Stimulated activated CD4-positive, alpha-beta T cell treated with anti-CD3 and anti-CD28 coated beads, Interleukin-2, amount 100 ng/mL, for 24 hours (primary cell): ENCODE data around the gene KPTN.

ENCODE experiments used
- DNase-seq, 2 donors: peaks; one replicate each; pipeline ENCODE4 v3.0.0-alpha.2; 2020

KPTN gene

GRCh38 chr19:47508721-47509120, 24.7 kb upstream of the KPTN start:
- no peak for DNase-seq

GRCh38 chr19:47507924-47508553, 24.0 kb upstream of the KPTN start:
- no peak for DNase-seq

- no peak for DNase-seq
Observed at GRCh38 chr19:47507012-47507411, 23.0 kb upstream of the KPTN start.

- no peak for DNase-seq
Observed at GRCh38 chr19:47506459-47506858, 22.4 kb upstream of the KPTN start.

- no peak for DNase-seq
Observed at GRCh38 chr19:47505506-47505905, 21.5 kb upstream of the KPTN start.

GRCh38 chr19:47503826-47504150, 19.8 kb upstream of the KPTN start:
- DNase-seq: no peak

GRCh38 chr19:47503130-47503825, 19.3 kb upstream of the KPTN start:
- DNase-seq: no peak

DNA sequence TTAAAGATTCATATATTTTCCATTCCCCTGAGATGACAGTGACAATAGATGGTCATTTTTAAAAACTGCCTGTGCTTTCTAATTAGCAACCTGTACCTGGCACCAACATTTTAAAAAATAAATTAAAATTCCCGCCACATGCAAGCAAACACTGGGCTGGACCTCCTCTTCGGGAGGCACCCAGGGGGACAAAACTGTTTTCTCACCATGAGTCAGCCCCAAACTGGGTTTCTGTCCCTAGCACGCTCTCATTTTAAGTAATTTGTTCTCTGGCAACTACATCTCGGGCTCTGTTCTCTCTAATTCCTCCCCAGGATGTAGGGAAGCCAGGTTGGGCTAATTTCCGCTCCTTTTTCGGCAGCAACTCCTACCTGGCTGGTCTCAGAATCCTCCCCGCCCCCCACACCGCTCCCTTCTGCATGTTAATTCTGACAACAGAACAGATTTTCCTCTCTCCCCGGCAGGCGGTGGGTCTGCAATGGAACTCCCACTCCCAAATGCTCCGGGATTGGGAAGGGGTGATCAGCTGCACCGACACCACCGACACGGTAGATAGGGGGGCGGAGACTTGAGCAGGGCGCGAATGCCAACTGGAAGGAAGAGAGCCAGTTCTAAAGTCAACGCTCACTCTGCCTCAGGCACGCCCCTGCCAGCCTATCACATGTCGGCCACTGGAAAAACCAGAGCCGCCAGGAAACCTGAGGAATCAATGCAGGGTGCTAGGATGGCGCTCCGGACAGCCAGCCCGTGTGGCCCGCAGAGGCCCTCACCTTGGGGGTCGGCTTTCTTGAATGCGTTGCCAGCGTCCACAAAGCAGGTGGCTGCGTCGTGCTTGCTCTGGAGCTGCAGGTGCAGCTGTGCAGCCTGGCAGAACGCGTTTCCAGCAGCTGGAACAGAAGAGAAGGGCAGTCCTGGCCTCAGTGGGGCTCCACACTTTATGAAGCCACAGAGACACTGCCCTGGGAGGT, 16.1 kb upstream of the KPTN start:
- no peak for DNase-seq

GRCh38 chr19:47499371-47499770, 15.4 kb upstream of the KPTN start:
- DNase-seq: no peak

- DNase-seq: no peak
Observed at GRCh38 chr19:47498561-47498960, 14.5 kb upstream of the KPTN start.

DNA sequence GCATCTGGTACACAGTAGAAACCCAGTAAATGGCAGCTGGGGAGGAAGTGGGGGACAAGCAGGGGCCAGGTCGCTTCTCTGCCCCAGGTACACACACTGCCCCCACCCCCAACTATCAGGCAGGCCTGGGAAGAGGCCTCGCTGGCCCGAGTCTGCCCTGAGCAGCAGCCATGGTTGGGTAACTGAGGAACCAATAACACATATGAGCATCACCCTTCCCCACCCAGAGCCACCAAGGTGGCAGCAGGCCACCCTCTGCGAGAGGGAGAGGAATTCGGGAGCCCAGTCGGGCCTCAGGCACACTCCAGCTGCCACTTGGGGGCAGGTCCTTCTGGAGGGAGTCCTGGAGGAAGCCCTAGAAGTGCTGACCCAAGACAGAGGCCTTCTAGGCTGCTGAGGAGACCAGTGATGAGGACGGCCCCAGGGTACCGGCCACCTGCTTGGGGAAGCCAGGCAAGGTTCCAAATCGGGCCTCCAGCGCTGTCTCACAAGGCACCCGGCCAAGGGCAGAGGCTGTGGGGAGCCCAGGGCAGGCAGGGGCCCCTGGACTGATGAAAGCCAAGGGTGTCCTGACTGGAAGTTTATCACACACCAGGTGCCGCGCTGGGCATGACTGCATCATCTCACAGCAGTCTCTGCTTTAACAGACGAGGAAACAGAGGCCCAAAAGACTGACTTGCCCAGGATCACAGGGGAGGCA, 14.0 kb upstream of the KPTN start:
- no peak for DNase-seq

GRCh38 chr19:47497050-47497766, 13.2 kb upstream of the KPTN start:
- DNase-seq: no peak

GRCh38 chr19:47495478-47496372, 11.7 kb upstream of the KPTN start:
- no peak for DNase-seq

- DNase-seq: no peak
Observed at GRCh38 chr19:47494729-47495128, 10.7 kb upstream of the KPTN start.

- no peak for DNase-seq
Observed at GRCh38 chr19:47494211-47494547, 10.2 kb upstream of the KPTN start.

DNA sequence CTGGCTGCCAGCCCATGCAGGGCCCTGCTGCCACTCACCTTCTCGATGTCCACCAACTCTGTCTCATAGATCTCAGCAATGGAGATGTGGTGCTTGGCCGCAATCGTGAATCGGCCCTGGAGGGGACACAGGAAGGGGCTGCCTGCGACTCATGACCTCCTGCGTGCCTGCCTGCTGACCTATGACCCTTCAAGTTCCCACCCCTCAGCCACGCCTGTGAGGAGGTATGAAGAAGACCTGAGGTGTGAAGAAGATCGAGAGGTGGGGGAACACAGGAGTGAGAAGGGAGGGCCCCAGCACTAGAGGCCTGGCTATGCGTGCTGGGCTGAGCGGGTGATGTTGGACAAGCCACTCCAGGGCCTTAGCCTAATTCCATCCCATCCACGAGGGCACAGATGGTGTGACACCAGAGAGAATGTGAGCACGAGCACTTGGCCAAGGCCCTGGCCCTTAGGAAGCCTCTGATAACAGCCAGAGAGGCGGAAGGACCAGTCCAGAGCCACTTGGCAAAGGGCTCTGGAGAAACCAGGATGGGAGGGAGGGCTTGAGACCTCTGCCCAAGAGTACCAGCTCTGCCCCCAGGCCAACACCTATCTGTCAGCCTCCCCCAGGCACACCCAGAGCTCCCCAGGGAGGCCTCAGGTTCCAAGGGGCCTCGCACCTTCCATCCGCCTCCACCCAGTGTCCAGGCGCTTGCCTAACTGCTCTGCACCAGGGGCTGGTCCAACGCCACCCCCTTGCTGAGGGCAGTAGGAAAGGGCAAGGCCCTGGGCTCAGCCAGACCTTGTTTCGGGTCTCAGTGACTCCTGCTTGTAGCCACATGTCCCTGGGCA, 9.6 kb upstream of the KPTN start:
- no peak for DNase-seq

DNA sequence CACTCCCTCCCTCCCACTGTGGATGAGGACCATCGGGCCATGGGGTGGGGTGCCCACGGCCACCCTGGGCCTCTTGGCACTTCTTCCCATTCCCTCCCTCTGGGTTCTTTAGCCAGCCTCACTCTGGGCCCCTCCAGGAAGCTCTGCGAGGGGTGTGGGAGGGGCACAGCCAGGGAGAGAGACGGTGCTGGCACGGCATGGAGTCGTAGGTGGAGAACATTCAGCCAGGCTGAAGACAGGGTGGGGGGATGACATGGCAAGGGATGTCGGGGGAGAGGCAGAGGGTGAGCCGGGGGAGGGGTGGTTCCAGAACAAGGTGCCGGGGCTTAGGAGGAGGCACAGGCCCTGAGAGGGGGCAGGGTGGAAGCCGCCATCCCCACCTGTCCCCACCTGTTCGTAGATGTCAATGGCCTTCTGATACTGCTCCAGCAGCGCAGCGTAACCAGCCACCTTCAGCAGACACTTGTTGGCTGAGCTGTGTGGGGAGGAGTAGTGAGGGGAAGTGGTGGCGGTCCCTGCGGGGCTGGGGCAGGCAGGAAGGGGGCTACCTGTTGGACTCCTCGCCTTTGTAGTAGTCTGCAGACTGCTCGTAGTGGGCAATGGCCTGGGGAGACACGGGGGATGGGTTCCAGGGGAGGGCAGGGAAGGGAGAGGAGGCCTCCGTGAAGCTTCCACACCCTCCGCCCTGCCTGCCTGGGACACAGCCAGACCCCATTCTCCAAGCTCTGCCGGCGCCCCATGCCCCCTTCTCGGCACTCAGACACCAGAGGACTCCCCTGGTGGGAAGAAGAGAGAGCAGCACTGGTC, 8.8 kb upstream of the KPTN start:
- no peak for DNase-seq

DNA sequence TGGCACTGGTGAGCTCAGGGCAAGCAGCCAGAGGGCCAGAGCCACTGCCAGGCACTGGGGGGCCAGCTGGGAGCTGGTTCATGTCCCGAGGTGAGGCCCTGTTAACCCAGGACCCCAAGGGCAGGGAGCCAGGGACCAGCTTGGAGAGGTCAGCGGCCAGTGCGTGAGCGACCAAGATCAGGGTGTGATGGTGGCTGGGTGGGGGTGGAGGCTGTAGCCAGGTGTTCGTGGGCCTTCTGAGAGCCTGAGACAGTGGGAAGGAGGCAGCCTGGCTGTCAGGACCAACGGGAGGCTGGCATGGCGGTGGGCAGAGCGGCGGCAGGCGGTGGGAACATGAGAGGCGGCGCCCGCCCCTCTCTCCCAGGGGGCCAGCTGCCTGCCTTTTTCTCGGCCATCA, 8.1 kb upstream of the KPTN start:
- DNase-seq: no peak

- no peak for DNase-seq
Observed at GRCh38 chr19:47491358-47492136, 7.5 kb upstream of the KPTN start.
